Mesenteric fat pad (tissue), 1 donor: ENCODE results near the gene STARD7. TPM values are rescaled to one million over a fixed set of nuclear protein-coding genes. Genes with fewer than 3 reads are reported as not detected.
"Not testable (repeated sequence)": the region's sequence is repeated elsewhere in the genome, so short reads cannot be mapped to it uniquely, and the experiment has no call there.

ENCODE experiments used
- DNase-seq: peaks from one replicate; pipeline ENCODE4 v3.0.0-alpha.2; 2020; ENCODE audit warnings: low spot score
- long read RNA-seq: library from polyadenylated mRNA; unstranded; transcript quantifications from one replicate; pipeline ENCODE4 v2.0.0, GENCODE V29; 2020
- total RNA-seq: library from RNA; stranded (reverse); fragmentation: NEBNext Ultra II Directional; extraction: Animal tissue kit (Norgen Biotek cat#: 25700); gene quantifications from one replicate; pipeline ENCODE4 v1.2.1, GENCODE V29; 2021
- donor health status: DM: yes; HTN: yes; CAD: no.

The STARD7 gene, protein sequence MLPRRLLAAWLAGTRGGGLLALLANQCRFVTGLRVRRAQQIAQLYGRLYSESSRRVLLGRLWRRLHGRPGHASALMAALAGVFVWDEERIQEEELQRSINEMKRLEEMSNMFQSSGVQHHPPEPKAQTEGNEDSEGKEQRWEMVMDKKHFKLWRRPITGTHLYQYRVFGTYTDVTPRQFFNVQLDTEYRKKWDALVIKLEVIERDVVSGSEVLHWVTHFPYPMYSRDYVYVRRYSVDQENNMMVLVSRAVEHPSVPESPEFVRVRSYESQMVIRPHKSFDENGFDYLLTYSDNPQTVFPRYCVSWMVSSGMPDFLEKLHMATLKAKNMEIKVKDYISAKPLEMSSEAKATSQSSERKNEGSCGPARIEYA
- total RNA-seq: 107 TPM
- long read RNA-seq, transcript STARD7-201 (8 exons, 3,368 nt): major isoform, 98 of 129 reads
- long read RNA-seq, partial matches to known transcripts: 8 of 129 reads
- long read RNA-seq, other reads (novel, unspliced or antisense): 23 of 129 reads

DNA sequence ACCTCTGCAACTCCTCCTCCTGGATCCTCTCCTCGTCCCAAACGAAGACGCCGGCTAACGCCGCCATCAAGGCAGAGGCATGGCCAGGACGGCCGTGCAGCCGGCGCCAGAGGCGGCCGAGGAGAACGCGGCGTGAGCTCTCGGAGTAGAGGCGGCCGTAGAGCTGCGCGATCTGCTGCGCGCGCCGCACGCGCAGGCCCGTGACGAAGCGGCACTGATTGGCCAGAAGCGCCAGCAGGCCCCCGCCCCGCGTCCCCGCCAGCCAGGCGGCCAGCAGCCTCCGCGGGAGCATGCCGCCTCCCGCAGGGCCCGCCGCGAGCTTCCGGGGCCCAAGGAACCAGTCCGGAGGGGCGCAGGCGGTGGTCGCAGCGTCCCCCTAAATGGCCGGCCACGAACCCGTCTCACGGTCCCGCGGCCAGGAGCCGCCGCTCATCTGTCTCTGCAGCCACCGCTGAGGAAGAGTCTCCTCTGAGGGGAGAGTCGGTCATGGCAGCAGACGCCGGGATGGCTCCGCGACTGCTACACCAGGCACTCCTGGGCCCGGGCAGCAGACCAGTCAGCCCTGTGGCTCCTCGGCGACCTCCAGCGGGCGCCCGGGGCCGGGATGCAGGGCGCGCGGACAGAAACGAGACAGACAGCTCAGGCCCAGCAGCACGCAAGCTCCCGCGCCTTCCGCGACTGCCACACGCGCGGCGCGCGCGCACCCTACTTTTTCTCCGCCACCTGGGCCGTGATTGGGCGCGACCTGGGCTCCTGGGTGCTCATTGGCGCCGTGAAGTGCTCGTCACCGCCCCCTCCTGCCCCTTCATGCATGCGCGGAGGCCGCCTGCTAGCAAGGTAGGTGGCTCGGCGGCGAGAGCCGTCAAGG is at the start of gene STARD7:
TSS of gene STARD7 (minus strand) at position 685 of the 868 bp plus-strand sequence. CDS start at position 292, 393 bp downstream.
- peak; percentile 100 for DNase-seq

DNA sequence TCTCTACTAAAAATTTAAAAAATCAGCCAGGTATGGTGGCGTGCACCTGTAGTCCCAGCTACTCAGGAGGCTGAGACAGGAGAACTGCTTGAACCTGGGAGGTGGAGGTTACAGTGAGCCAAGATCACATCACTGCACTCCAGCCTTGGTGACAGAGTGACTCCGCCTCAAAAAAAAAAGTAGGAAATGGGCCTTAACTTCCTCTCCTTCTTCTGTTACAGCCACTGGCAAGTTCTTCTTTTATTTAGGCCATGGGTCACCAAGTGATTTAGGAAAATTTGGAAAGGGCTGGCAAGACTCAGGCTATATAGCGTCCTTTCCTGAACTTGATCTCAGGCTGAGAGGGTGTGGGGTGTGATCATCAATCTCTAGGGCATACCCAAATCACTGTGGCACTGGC is 49.1 kb upstream of the STARD7 start:
- not testable (repeated sequence) for DNase-seq

DNA sequence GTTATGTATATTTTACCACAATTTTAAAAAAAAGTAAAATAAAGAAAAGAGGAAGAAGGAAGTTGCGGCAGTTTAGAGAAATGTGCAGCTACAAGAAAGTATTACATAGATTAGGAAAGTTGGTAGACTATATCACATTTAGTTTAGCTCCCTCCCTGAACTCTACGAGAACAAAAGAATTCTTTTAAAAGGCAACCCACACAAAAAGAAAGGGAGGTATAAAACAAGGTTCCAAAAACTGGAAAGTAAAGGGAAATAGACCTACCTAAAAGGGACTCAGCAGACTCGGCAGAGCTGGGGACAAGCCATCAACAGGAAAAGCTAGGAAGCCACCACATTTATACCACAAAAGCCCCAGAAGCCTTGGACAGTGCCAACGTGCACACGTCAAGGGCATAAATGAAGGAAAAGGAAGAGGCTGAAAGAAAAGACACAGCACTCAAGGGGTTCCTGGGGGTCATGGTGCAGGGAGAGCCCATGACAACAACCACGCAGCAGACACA is 48.0 kb upstream of the STARD7 start:
- DNase-seq: no peak

DNA sequence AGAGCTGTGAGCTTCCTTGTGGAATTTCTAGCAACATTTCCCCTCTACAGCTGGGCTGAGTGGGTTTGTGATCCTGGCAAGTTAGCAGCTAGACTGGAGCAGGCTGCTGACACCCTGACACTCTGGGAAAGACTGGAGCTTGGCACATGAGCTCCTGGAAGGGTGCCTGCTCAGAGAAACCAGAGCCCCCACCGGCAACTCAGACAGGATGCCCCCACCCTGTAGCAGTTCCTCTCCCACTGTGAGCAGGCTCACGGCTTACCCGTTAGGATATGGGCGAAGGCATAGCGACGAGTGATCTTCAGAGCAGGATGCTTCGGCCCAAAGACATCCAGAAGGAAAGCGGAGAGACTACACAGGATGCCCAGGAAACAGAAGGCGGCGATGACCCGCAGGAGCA is 45.9 kb upstream of the STARD7 start:
- no peak for DNase-seq

DNA sequence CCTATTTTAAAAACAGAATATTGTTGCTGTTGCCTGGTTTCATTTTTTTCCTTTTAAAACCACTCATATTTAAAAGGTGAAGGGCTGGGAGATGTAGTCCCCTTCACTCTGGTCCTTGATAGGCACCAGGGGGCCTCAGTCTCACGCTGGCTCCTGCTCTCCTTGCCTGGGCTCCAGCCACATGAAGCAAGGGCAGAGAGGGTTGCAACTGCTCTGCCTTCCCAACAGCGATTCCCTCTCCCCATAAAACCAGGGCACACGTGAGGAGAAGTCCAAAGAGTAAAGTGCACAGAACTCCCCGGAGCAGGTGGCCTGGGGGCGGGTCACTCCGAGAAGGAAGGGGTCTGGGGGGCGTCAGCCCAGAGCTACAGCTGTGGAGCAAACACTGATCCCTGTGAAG is 44.4 kb upstream of the STARD7 start:
- DNase-seq: no peak

DNA sequence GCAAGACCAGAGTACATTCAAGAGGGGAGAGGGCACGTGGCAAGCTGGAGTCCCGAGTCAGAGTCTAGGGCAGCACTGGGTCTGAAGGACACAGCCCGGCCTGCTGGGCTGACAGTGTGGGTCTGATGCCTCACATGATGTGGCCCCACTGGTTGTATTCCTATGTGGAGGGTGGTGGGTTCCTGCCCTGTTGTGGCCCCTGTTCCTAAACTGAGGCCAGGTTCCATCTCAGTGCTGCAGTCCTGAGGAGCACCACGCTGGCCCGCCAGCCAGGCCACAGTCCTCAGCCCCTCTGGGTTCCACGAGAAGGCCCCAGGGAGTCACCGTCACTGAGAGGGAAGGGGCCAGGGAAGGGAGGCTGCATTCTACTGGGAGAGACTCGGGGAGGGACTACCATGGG is 43.9 kb upstream of the STARD7 start:
- no peak for DNase-seq

DNA sequence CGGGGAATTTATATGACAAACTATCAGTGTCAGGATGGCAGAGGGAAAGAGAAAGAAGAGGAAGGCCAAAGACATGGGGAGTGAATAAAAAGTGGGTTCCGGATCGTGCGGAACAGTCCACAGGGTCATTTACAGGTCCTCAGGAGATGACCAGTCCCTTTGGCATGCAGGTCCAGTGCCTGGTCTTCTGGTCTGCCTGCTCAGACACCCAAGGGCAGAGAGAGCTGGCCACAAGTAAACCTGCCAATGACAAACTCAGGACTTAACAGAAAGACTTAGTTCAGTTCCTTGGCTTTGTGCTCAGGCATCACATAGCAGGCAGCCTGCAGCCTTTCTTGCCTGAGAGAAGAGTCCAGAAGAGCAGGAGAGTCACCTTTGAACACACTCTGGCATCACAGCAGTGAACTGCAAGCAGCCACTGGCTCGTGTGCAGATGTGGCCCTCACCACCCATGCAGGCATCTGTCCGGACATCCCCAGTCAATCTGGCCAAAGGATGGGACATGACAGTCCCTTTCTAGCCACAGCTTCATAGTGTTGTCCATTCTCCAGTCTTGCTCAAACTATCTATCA is 43.2 kb upstream of the STARD7 start:
- no peak for DNase-seq

DNA sequence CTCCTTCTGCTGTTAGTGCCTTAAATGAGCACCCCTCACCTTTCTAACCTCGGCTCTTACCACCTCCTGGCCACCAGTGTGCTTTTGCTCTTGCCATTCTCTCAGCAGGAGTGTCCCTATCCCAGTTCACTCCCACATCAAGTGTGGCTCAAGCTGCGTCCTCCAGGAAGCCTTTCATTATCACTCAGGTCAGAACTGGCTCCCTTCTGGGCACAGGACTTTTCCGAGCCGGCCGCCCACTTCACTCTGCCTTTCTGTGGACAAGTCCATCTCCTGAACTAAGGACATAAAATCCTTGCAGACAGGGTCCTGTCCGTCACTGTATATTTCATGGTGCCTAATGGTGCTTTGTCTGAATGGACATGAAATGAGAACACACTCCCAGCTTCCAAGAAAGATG is 41.6 kb upstream of the STARD7 start:
- DNase-seq: no peak

DNA sequence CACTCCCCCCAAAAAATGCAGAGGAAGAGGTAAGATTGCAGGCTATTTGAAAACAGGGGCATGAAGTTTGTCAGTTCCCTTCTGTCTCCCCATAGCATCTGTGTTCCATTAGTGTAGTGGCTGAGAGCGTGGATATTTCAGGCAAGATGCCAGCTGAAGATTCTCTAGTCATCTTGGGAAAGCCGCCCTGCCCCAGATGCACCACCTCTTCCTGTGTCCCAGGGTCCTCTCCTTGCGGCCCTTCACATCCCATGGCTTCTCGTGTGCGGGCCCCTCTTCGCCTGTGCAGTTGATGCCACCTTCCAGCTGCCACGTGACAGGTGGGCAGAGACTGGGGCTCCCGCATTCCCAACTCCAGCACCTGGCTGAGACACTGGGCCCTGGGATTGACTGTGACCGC is 41.0 kb upstream of the STARD7 start:
- no peak for DNase-seq

DNA sequence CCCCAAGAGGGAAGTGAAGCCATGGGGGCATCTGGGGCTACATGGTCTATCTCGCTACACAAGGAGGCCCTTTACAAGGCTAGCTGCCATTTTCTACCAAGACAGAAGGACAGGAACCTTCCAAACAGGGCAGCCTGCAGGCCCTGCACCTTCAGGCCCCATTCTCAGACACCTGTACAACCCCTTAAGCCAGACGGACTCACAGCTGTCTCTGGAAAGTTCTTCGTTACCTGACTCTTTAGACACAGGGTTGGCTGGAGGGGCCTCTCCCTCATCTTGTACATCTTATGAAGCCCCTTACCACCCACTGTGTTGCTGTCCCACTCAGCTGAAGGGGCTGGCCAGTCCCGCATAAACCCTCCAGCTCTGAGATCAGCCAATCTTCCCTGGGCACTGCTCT is 40.0 kb upstream of the STARD7 start:
- no peak for DNase-seq

DNA sequence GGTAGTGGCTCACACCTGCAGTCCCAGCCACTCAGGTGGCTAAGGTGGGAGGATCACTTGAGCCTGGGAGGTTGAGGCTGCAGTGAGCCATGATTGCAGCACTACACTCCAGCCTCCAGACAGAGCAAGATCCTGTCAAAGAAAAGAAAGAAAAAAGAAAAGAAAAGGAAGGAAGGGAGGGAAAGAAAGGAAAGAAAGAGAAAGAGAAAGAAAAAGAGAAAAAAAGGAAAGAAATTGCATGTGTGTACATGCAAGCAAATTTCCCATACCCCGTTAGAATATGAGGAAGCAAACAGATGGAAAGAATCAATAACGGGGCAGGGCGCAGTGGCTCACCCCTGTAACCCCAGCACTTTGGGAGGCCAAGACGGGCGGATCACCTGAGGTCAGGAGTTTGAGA is 39.3 kb upstream of the STARD7 start:
- DNase-seq: no peak

DNA sequence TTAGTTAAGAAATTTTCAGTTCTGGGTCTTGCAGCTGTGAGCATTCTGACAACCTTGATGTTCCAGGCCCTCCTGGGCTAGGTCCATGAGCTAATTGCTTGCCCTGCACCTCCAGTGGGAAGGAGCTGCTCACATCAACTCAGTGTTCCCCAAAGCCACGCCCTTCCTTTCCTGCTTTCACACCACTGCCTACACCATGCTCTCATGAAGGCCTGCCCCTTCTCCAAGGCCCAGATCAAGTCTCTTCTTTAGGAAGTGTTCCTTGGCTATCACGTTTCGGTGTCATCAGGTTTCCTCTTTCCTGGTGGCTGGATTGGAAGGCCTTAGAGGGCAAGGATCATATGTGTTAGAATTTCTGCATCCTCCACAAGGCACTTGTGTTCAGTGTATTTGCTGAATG is 38.4 kb upstream of the STARD7 start:
- DNase-seq: no peak

DNA sequence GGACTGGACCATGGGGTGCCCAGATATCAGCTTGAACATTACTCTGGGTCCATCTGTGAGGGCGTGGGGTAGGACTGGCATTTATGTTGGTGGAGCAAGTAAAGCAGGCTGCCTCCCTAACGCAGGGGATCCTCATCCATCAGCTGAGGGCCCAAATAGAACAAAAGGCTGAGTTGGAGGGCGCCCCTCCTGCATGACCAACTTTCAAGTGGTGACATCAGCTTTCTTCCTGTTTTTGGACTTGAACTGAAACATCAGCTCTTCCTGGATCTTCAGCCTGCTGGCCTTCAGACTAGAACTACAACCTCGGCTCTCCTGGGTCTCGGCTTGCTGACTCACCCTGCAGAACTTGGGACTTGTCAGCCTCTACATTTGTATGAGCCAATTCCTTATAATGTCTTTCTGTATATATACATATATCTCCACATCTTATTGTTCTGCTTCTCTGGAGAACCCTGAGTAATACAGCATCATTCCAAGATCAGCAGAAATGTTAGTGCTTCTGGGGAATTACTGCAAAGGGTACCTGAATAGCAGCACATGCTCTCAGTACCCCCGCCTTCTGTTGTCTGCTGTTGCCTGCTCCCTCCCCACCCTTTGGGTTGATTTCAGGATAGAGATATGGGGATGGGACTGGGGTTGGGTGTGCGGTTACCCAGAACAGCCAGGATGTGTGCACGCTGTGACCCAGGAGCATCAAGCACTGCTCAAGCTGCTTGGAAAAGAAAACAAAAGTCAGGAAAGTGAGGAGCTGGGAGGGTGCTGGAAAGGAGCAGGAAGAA is 37.2 kb upstream of the STARD7 start:
- DNase-seq: no peak

DNA sequence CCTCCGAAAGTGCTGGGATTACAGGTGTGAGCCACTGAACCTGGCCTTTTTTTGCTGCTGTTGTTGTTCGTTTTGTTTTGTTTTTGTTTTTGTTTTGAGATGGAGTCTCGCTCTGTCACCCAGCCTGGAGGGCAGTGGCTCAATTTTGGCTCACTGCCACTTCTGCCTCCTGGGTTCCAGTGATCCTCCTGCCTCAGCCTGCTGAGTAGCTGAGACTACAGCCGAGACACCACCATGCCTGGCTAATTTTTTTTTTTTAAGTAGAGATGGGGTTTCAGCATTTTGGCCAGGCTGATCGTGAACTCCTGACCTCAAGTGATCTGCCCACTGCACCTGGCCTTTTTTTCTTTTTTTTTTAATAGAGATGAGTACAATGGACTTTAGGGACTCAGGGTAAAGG is 35.2 kb upstream of the STARD7 start:
- no peak for DNase-seq

DNA sequence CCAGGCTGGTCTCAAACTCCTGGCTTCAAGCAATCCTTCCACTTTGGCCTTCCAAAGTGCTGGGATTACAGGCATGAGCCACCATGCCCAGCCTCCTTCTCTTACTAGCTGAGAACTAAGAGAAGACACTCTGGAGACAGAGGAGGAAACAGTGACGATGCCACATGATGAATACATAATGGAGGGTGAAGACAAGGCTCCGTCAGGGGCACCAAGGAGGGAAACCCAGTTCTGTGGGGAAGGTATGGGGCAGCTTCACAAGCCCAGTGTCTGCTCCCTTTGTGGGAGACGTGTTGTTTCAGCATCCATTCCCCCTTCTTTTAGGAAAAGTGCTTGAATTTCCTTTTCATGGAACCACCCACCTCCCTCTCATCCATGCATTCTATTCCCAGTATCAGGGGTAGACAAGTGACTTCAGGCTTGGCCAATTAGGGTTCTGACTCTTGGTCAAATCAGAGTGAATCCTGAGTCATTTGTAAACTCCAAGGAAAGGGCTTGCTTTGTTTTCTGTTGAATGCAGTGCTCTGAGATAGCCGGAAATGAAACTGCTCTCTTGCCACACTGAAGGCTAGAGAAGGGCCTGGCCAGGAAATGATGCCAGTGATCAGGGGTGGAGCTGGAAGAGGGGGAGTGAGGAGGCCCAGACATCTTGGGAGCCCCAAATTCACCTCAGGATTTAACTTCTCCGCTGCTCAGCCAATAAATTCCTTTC is 33.4 kb upstream of the STARD7 start:
- DNase-seq: no peak

DNA sequence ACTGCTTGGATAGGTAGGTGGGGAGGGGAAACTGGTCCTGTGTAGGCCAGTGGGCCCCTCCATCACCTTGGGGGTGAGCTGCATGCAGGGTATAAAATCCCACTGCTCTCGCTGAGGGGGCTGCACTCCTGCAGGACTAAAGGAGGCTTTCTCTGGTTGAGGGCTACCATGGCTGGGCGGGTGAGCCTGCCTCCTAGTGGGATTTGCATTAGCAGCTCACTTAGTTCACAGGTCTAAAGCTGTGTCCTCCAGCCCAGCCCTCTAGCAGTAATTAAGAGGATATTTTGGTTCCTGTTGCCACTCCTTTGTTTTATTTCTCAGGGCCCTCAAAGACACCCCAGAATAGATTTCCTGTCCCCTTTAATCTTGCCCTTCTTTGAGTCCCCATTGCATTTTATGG is 32.6 kb upstream of the STARD7 start:
- no peak for DNase-seq

DNA sequence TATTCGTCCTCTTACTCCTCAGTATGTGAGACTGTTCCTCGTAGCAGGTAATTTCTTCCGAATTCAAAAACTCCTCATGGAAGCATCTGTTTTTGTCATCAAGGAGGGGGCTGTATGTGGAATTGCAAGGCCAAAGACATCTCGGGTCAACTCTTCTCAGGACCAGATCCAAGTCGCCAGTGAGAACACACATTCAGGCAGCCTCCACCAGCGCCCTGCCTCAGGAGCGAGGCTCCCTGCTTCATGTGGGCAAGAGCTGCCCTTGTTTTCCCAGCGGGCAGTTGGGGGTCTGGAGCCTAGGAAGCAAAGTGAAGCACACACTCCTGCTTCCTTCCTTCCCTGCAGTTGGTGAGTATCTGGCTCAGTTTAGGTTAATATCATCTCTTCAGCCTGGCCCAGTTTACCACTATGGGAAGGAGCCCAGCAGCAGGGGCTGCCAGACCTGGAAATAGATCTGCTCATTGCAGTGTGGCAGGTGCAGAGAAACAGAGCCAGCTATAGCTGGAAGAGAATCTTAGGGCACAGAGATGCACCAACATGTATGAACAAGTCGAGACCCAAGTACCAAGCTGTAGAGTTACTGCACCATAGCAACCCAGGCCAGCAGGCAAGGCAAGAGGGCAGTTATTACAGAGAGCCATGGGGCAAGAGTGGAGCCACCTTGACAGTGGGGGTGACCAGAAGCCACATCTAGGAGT is 31.9 kb upstream of the STARD7 start:
- no peak for DNase-seq

DNA sequence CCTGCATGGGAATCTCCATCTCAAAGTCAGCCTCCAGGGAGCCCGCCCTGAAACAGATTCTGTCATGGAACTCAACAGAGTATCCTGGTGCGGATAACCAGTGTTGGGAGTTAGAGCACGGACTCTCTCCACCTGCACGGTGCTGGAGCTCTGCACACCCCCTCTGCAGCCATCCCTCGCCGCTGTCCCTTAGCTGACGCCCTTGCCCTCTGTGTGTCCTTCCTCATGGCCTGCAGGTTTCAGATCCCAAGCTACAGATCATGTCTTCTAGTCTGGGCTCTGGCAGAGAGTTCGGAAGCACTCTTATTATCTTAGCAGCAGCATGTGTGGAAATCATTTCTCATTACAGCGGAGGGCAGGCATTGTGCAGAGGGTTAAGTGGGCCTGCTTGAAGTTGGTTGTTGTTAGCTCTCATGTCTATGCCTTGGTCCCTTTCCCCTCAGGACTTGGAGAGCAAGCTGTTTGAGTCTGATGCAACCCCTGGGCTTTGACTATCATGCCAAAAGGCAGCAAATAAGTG is 31.2 kb upstream of the STARD7 start:
- no peak for DNase-seq

DNA sequence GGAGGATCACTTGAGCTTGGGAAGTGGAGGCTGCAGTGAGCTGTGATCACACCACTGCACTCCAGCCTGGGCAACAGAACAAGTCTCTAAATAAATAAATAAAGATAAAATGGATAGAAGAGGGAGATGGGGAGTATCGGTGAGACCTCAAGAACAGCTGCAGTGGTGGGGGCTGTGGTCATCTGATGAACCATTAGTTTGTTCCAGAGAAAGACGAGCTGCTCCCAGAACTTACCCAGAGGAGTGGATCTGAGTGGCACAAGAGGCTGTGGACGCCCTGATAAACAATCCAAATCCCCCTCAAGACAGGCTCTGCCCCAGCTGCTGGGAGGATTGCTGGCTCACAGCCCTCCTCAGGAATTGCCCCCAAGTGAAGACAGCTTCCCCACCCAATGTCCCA is 30.5 kb upstream of the STARD7 start:
- no peak for DNase-seq
